GM13976 (cell line): ENCODE measurements around the gene ACTN2.

Source experiments
- DNase-seq: peaks from one replicate; pipeline ENCODE4 v3.0.0; 2012; ENCODE audit warnings: low spot score
- CTCF ChIP-seq: IDR thresholded peaks from 2 replicates; pipeline ENCODE4 v1.5.1; 2012; ENCODE audit warnings: borderline replicate concordance, mild to moderate bottlenecking; ENCODE audit not compliant: insufficient read depth; ENCODE audit errors: extremely low read depth, missing control alignments, control extremely low read depth
- in situ Hi-C: fragments of 300-500 bp; cut with MboI; formaldehyde crosslinking; loops from one replicate; pipeline ENCODE4 v1.12.0; 2022; ENCODE audit warnings: low sequenced_read_pairs, mixed read lengths, inconsistent platforms; ENCODE audit not compliant: unreplicated experiment

ACTN2 gene

DNA sequence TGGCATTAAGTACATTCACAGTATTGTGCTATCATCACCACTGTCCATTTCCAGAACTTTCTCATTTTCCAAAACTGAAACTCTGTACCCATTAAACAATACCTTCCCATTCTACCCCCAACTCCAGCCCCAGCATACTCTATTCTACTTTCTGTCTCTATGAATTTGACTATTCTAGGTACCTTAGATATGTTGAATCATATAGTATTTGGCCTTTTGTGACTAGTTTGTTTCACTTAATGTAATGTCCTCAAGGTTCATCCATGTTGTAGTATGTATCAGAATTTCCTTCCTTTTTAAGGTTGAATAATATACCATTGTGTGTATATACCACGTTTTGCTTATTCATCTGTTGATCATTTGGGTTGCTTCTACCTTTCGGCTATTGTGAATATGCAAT lies 120.3 kb downstream of the ACTN2 start:
- DNase-seq = no peak
- TF ChIP-seq CTCF = no peak
- in situ Hi-C loops = no loop called here

GRCh38 chr1:236808005-236808404 lies 121.7 kb downstream of the ACTN2 start:
- in situ Hi-C loops = no loop called here
- no peak for TF ChIP-seq CTCF
- no peak for DNase-seq

DNA sequence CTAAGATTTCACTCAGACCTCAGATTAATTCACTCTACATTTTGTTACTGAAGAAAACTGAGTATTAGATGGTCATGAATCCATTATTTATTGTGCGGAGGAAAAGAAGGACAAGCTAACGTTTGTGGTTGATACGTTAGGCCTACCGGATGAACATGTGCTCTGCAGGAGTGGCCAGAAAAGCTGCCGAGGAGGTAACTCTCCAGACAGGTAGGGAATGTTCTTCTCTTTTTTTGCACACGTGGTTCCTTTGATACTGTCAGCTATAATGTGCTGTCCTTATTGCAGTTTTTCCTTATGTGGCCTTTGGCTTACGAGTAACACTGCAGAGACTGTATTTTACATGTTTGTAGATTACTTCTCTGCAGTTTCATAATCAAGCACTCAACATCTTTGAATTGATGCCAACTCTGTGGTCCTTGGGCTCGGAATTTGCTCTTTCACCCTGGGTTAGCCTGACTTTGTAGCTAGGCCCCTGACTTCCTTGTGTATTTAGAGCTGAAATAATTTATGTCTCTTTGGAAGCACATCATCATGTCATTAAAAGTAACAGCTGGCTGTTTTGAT lies 122.3 kb downstream of the ACTN2 start:
- TF ChIP-seq CTCF = no peak
- no peak for DNase-seq
- in situ Hi-C loops = no loop called here

DNA sequence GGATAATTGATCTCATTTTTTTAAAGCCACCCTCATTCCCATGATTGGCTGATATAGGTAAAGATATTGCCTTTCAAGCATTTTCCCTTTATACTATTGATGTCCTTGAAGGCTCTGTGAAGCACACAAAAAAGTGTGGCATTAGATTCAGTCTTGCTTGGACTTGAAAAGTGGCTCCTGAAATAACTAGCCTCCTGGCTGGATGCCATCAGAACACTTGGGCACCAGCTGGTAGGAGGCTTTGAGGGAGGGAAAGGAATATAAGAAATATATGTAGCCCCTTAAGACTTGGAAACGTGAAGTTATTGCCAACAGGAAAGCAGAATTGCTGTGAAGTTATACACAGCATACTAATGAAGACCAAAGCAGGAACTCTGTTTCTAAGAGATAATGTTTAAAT lies 122.8 kb downstream of the ACTN2 start:
- in situ Hi-C loops = no loop called here
- no peak for TF ChIP-seq CTCF
- DNase-seq = no peak

- in situ Hi-C loops = no loop called here
- no peak for TF ChIP-seq CTCF
- no peak for DNase-seq
These were observed 123.7 kb downstream of the ACTN2 start for GRCh38 chr1:236810018-236810417.

DNA sequence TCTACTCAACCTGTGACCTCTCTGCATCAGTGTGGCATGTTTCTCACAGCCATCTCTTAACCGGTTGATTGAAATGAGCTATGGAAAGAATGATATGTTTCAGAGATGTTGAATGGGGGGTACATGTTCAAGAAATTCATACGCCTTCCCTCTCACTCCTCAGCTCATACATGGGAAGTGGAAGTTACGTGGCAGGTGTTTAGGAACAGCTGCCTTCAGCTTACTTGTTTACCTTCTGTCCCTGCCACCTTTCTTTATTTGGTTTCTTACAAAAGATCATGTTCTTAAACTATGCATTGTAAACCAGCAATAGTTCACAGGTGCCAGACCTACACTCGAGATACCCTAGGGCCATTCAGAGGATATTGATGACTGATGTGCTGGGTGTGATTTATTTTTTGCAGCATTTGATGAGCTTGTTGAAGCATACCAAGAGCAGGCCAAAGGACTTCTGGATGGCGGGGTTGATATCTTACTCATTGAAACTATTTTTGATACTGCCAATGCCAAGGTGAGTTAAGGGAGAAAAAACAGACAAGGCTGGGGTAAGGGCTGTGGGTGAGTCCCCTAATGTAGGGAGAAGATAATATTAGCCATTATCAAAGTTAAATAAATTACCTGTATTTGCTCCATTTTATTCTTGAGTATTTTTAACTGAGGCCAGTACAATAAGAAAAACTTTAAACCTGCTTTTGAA lies 126.2 kb downstream of the ACTN2 start:
- DNase-seq = no peak
- TF ChIP-seq CTCF = no peak
- in situ Hi-C loops = no loop called here
